AG09319 (cell line): ENCODE data around the gene LMBR1.
A peak's percentile ranks its signal among the peaks of the same experiment; 100 is the strongest.

Source experiments
- DNase-seq: peaks from one replicate; pipeline ENCODE4 v3.0.0-alpha.2; 2010; ENCODE audit warnings: low read depth; ENCODE audit errors: extremely low read depth
- CTCF ChIP-seq: IDR thresholded peaks from 2 replicates; pipeline ENCODE4 v1.5.1; 2011; ENCODE audit warnings: low read depth, mild to moderate bottlenecking, inconsistent platforms, low read length, moderate library complexity

LMBR1 gene

GRCh38 chr7:156840134-156840533 lies 52.8 kb downstream of the LMBR1 start:
- no peak for DNase-seq
- no peak for TF ChIP-seq CTCF

DNA sequence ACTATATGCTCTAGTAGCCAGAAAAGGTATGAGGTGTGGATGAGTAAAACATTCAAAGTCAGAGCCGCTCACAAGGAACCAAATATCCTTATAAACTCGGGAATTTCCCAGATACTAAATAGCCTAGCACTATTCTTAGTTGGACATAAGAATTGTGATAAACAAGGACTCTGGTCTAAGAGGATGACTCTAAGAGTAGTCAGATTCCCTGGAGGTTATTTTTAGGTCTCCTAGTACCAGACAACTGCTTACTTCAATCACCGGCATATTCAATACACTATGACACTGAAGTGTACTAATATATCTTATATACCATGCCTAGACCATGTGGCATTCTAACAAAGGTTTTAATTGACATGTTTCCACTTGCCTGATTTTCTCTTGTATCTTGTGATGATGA lies 56.5 kb downstream of the LMBR1 start:
- no peak for DNase-seq
- no peak for TF ChIP-seq CTCF

DNA sequence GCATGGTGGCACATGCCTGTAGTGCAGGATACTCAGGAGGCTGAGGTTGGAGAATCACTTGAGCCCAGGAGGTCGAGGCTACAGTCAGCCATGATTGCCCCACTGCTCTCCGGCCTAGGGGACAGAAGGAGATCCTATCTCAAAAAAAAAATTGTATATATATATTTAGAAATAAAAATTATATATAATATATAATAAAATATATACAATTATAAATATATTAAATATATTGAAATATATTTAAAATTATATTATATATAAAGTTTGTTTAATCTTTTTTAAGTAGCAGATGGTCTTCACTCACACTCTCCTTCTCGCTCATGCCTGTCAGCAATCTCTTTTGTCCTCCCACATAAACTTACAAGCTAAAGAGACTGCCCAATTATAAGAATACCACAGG lies 58.5 kb downstream of the LMBR1 start:
- no peak for TF ChIP-seq CTCF
- no peak for DNase-seq

GRCh38 chr7:156833312-156833711 lies 59.7 kb downstream of the LMBR1 start:
- no peak for TF ChIP-seq CTCF
- DNase-seq = no peak

DNA sequence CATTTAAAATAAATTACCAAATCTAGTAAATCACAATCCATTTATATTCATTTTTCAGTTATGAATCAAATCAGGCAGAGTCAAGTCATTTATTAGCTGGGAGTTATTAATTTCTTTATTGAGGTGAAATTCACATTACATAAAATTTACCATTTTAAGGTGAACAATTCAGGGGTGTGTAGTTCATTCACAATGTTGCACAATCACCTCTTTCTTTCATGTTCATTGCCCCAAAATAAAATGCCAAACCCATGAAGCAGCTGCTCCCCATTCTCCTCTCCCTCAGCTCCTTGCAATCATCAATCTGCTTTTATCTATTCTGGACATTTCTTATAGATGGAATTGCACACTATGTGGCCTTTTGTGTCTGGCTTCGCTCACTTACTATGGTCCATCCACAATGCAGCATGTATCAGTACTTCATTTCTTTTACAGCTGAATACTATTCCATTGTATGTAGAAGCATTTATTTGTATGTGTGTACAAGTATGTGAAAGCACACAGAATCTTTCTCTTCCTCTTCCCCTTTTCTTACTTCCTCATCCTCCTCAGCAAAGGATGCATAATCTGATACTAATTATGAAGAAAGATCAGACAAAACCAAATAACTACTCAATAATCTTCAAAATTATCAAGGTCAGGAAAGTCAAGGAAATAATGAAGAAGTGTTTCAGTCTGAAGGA lies 60.6 kb downstream of the LMBR1 start:
- TF ChIP-seq CTCF = no peak
- DNase-seq = no peak

GRCh38 chr7:156829669-156830336 lies 63.2 kb downstream of the LMBR1 start:
- no peak for TF ChIP-seq CTCF
- DNase-seq = no peak

DNA sequence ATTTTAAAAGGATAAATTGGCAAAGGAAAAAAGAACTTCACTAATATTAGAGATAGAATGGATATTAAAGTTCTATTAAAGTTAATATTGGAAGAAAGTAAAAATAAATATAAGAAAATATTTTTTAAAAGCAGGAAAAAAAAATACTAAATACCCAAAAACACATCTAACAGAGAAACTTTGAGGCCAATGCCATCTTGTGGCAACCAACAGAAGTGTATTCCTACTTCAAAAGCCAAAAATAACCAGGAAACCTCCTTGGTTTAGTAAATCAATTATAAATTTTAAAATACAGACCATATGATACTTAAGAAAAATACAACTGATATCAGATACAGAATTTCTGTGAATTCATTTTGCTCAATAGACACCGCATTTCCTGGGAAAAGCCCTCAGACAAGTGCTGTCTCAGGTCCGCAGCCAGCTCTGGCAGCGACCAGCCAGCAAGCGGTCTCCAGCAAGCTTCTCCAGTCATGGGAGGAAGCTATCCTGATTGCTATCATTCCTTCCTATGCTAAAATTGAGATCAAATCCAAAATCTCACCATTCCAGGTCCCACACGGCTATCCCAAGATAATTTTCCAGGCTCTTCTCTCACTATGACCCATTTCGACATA lies 65.3 kb downstream of the LMBR1 start:
- peak; percentile 53 for TF ChIP-seq CTCF

More for the DNA sequence above, 65.3 kb downstream of the LMBR1 start:
- DNase-seq = no peak
